Measurements from ENCODE around the gene OSBP2. TPM values are rescaled to one million over a fixed set of nuclear protein-coding genes. Genes with fewer than 3 reads are reported as not detected.
A peak's percentile ranks its signal among the peaks of the same experiment; 100 is the strongest.

Gene OSBP2
- total RNA-seq, 1 donor from 2014 or later: 0.58 TPM

- H3K4me1 Mint-ChIP-seq: no peaks in the 10 kb centered on the region
- Histone ChIP-seq H3K4me3 (no peak overlapping the region), H3K79me2 (ENCODE audit: low read depth) (no peaks in the 10 kb centered on the region), H3K4me1 (peaks cover 4% of the 10 kb centered on the region), H2AFZ (replicated peaks) (no peak overlapping the region), H3K9me3 (ENCODE audit: low read depth) (no peaks in the 10 kb centered on the region), H3K36me3 (no peaks in the 10 kb centered on the region), H3K9ac (no peak overlapping the region), H3K27ac (no peak overlapping the region), H3K27me3 (no peaks in the 10 kb centered on the region), H4K20me1 (ENCODE audit: low read depth) (no peaks in the 10 kb centered on the region), H3K4me2 (no peak overlapping the region), H3F3A (ENCODE audit: low read depth) (peaks cover 9% of the 10 kb centered on the region)
- no peaks in the 10 kb centered on the region for H3K9me3 Mint-ChIP-seq
- no peaks in the 10 kb centered on the region for H3K27me3 Mint-ChIP-seq (ENCODE audit: insufficient read depth, low read depth)
- TF ChIP-seq CTCF (IDR thresholded peaks at IDR 0.05) (no peak), EZH2phosphoT487 (IDR thresholded peaks at IDR 0.05) (no peak), EZH2 (IDR thresholded peaks at IDR 0.05) (no peak)
- no peak overlapping the region for H3K4me3 Mint-ChIP-seq
- peaks cover 10% of the 10 kb centered on the region for H3K36me3 Mint-ChIP-seq
- DNase-seq (ENCODE audit: low spot score): peak; percentile 25
- H3K27ac Mint-ChIP-seq: no peak overlapping the region
Measured at GRCh38 chr22:30922151-30922611, 227.5 kb downstream of the OSBP2 start.

- Histone ChIP-seq H3K4me1 (peaks cover 4% of the 10 kb centered on the region), H3F3A (ENCODE audit: low read depth) (peaks cover 9% of the 10 kb centered on the region), H2AFZ (replicated peaks) (no peak overlapping the region), H3K9me3 (ENCODE audit: low read depth) (no peaks in the 10 kb centered on the region), H3K27ac (no peak overlapping the region), H3K4me2 (no peak overlapping the region), H3K27me3 (no peaks in the 10 kb centered on the region), H3K4me3 (no peak overlapping the region), H3K9ac (no peak overlapping the region), H3K36me3 (no peaks in the 10 kb centered on the region), H3K79me2 (ENCODE audit: low read depth) (no peaks in the 10 kb centered on the region), H4K20me1 (ENCODE audit: low read depth) (no peaks in the 10 kb centered on the region)
- Mint-ChIP-seq H3K4me1 (no peaks in the 10 kb centered on the region), H3K9me3 (no peaks in the 10 kb centered on the region), H3K4me3 (no peak overlapping the region), H3K27me3 (ENCODE audit: insufficient read depth, low read depth) (peaks cover 2% of the 10 kb centered on the region), H3K36me3 (peaks cover 19% of the 10 kb centered on the region), H3K27ac (no peak overlapping the region)
- TF ChIP-seq EZH2 (IDR thresholded peaks at IDR 0.05) (no peak), CTCF (IDR thresholded peaks at IDR 0.05) (no peak), EZH2phosphoT487 (IDR thresholded peaks at IDR 0.05) (no peak)
- no peak for DNase-seq (ENCODE audit: low spot score)
Measured at GRCh38 chr22:30923168-30923900, 228.7 kb downstream of the OSBP2 start.

GRCh38 chr22:30925667-30926066 lies 231.0 kb downstream of the OSBP2 start:
- Histone ChIP-seq H3K9ac (no peak overlapping the region), H3K79me2 (ENCODE audit: low read depth) (no peaks in the 10 kb centered on the region), H3K27ac (no peak overlapping the region), H3K27me3 (no peaks in the 10 kb centered on the region), H3K36me3 (peaks cover 4% of the 10 kb centered on the region), H3F3A (ENCODE audit: low read depth) (peaks cover 9% of the 10 kb centered on the region), H3K4me1 (peaks cover 4% of the 10 kb centered on the region), H3K4me2 (no peak overlapping the region), H4K20me1 (ENCODE audit: low read depth) (peaks cover 2% of the 10 kb centered on the region), H3K4me3 (no peak overlapping the region), H2AFZ (replicated peaks) (no peak overlapping the region), H3K9me3 (ENCODE audit: low read depth) (no peaks in the 10 kb centered on the region)
- Mint-ChIP-seq H3K27ac (no peak overlapping the region), H3K4me3 (no peak overlapping the region), H3K36me3 (peaks cover 28% of the 10 kb centered on the region), H3K4me1 (no peaks in the 10 kb centered on the region), H3K9me3 (no peaks in the 10 kb centered on the region), H3K27me3 (ENCODE audit: insufficient read depth, low read depth) (peaks cover 2% of the 10 kb centered on the region)
- DNase-seq (ENCODE audit: low spot score): no peak
- TF ChIP-seq EZH2phosphoT487 (IDR thresholded peaks at IDR 0.05): no peak

- Mint-ChIP-seq H3K27ac (no peak overlapping the region), H3K4me3 (no peak overlapping the region), H3K27me3 (ENCODE audit: insufficient read depth, low read depth) (peaks cover 2% of the 10 kb centered on the region), H3K9me3 (no peaks in the 10 kb centered on the region), H3K4me1 (no peaks in the 10 kb centered on the region), H3K36me3 (peaks cover 35% of the 10 kb centered on the region)
- TF ChIP-seq EZH2 (IDR thresholded peaks at IDR 0.05) (no peak), EZH2phosphoT487 (IDR thresholded peaks at IDR 0.05) (no peak), CTCF (IDR thresholded peaks at IDR 0.05) (no peak)
- H3K9me3 ChIP-seq (ENCODE audit: low read depth): no peaks in the 10 kb centered on the region
- H3K27ac ChIP-seq: no peak overlapping the region
- no peak overlapping the region for H3K4me3 ChIP-seq
- H3F3A ChIP-seq (ENCODE audit: low read depth): peaks cover under 1% of the 10 kb centered on the region
- no peak overlapping the region for H2AFZ ChIP-seq (replicated peaks)
- H3K79me2 ChIP-seq (ENCODE audit: low read depth): no peaks in the 10 kb centered on the region
- peaks cover 3% of the 10 kb centered on the region for H3K4me1 ChIP-seq
- H3K4me2 ChIP-seq: no peak overlapping the region
- no peak for DNase-seq (ENCODE audit: low spot score)
- H3K36me3 ChIP-seq: peaks cover 4% of the 10 kb centered on the region
- H3K9ac ChIP-seq: no peak overlapping the region
- no peaks in the 10 kb centered on the region for H3K27me3 ChIP-seq
- H4K20me1 ChIP-seq (ENCODE audit: low read depth): peaks cover 2% of the 10 kb centered on the region
Measured at GRCh38 chr22:30926706-30927105, 232.0 kb downstream of the OSBP2 start.

Measured in neural progenitor cell (in vitro differentiated cells).